Adrenal gland (tissue), 12 donors: ENCODE data around the gene SLC35F6. TPM values are rescaled to one million over a fixed set of nuclear protein-coding genes. Genes with fewer than 3 reads are reported as not detected.

Experiments
- DNase-seq, 7 donors: peaks; one replicate each; pipeline ENCODE4 v3.0.0-alpha.2; 2019 to 2020
- H3K27ac ChIP-seq, 5 donors: fragments of 200-600 bp; sonication (generic) in 4 of 5; 1 replicate in 3 of 5; 2 replicates in 2 of 5; pipeline versions ENCODE4 v1.5.1 to v1.8.0; 2016 to 2020; ENCODE audit warnings: mild to moderate bottlenecking in 1 of 5
- H3K27me3 ChIP-seq: fragments of 200-600 bp; 2 replicates; pipeline ENCODE4 v1.8.0; 2021
- H3K36me3 ChIP-seq, 2 donors: fragments of 200-600 bp; replicated peaks in 1 of 2; 1 replicate in 1 of 2; 2 replicates in 1 of 2; pipeline versions ENCODE4 v1.5.1 to v1.8.0; 2018 to 2022
- H3K4me1 ChIP-seq, 2 donors: fragments of 200-600 bp; replicated peaks in 1 of 2; 1 replicate in 1 of 2; 2 replicates in 1 of 2; pipeline versions ENCODE4 v1.5.1 to v1.8.0; 2018 to 2021
- H3K4me3 ChIP-seq, 4 donors: fragments of 200-600 bp; sonication (generic) in 3 of 4; one replicate each; pipeline ENCODE4 v1.5.1; 2016 to 2018
- H3K9me3 ChIP-seq, 3 donors: fragments of 200-600 bp; sonication (generic) in 1 of 3; replicated peaks in 1 of 3; 1 replicate in 2 of 3; 2 replicates in 1 of 3; pipeline versions ENCODE4 v1.5.1 to v1.8.0; 2016 to 2021
- POLR2A ChIP-seq, 2 donors: fragments of 450-650 bp; IDR thresholded peaks; one replicate each; pipeline ENCODE4 v1.6.1; 2017; ENCODE audit warnings: antibody characterized with exemption in 2 of 2, mild to moderate bottlenecking in 2 of 2, moderate library complexity in 1 of 2
- WGBS, 4 donors: extraction: QIAGEN DNeasy Blood & Tissue Kit in 2 of 4; methylation state at CpG; one replicate each; pipeline versions ENCODE4 v1.1.5 to v1.1.7; 2013 to 2017; 5-methylcytosine and 5-hydroxymethylcytosine counted together
- intact Hi-C, 2 donors: fragments of 100-400 bp; cut with DNase I; formaldehyde crosslinking; loops; one replicate each; pipeline versions ENCODE4 v1.14.1 to v1.15.0; 2022 to 2023
- polyA plus RNA-seq, 3 donors: library from polyadenylated mRNA; stranded (reverse); fragments of 200-250 nt in 2 of 3; fragments of 350-450 nt in 1 of 3; fragmentation: Illumina TruSeq in 1 of 3; extraction: RNeasy Lipid Tissue Mini Kit (QIAGEN cat#74804) in 1 of 3; gene quantifications; one replicate each; pipeline ENCODE4 v1.2.3, GENCODE V29; 2013 to 2014
- total RNA-seq, 9 donors: library from RNA; depleted of rRNA in 4 of 9; stranded (reverse); fragments of >200 nt in 4 of 9; fragments of 120-200 nt in 1 of 9; fragmentation: NEBNext Ultra II Directional in 1 of 9; extraction: Animal tissue kit (Norgen Biotek cat#: 25700) in 1 of 9; gene quantifications; one replicate each; pipeline versions ENCODE4 v1.1.0 to v1.2.4, GENCODE V29; 2013 to 2023
- TF ChIP-seq, protein P1 (sequence below), 6 experiments: fragments of 450-650 bp in 4 of 6; fragments of 200-600 bp in 2 of 6; sonication (generic) in 1 of 6; IDR thresholded peaks; 1 replicate in 5 of 6; 2 replicates in 1 of 6; pipeline versions ENCODE4 v1.5.1 to v1.8.0; 2016 to 2021; ENCODE audit warnings: antibody characterized with exemption in 6 of 6, mild to moderate bottlenecking in 2 of 6, moderate library complexity in 1 of 6
- donor health status: healthy with polysubstance abuse.
- donor health status: Bipolar disorder and iron deficiency.
- donor health status: DM: yes; HTN: yes; CAD: no.
- donor health status: DM: no; HTN: no; CAD: no.
- donor health status: DM: no; HTN: no; CAD: no.
- donor health status: DM: yes; HTN: yes; CAD: no.

SLC35F6 gene
- total and polyA plus RNA-seq, 12 donors: 20.0 to 92.4 (median 56.7) TPM

DNA sequence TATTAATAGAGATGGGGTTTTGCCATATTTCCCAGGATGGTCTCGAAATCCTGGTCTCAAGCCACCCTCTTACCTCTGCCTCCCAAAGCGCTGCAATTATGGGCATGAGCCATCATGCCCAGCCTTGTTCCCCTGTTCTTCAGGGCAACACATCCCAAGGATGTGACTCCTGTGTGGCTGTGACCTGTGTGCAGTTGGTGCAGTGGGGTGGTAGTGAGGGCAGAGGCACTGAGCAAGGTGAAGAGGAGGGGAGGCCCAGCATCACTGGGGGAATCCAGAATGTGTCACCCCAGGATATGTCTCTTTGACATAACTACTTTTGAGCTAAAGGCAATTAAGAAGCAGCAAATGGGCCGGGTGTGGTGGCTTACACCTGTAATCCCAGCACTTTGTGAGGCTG is 45.1 kb downstream of the SLC35F6 start:
- H3K36me3 ChIP-seq: no peaks in the 10 kb centered on the region
- 79 to 94% (median 89%) methylated on average over 3 of the region's 3 CpGs for WGBS, 4 donors
- TF ChIP-seq, protein P1, sequence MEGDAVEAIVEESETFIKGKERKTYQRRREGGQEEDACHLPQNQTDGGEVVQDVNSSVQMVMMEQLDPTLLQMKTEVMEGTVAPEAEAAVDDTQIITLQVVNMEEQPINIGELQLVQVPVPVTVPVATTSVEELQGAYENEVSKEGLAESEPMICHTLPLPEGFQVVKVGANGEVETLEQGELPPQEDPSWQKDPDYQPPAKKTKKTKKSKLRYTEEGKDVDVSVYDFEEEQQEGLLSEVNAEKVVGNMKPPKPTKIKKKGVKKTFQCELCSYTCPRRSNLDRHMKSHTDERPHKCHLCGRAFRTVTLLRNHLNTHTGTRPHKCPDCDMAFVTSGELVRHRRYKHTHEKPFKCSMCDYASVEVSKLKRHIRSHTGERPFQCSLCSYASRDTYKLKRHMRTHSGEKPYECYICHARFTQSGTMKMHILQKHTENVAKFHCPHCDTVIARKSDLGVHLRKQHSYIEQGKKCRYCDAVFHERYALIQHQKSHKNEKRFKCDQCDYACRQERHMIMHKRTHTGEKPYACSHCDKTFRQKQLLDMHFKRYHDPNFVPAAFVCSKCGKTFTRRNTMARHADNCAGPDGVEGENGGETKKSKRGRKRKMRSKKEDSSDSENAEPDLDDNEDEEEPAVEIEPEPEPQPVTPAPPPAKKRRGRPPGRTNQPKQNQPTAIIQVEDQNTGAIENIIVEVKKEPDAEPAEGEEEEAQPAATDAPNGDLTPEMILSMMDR (IDR thresholded peaks at IDR 0.05): no peak
- no peak for TF ChIP-seq POLR2A (IDR thresholded peaks at IDR 0.05)
- DNase-seq: no peak
- no peaks in the 10 kb centered on the region for H3K4me1 ChIP-seq
- H3K27ac ChIP-seq: no peak overlapping the region
- no peaks in the 10 kb centered on the region for H3K9me3 ChIP-seq
- intact Hi-C loops: no loop called here
- no peak overlapping the region for H3K4me3 ChIP-seq
- no peaks in the 10 kb centered on the region for H3K27me3 ChIP-seq

GRCh38 chr2:26809876-26810577 is 45.9 kb downstream of the SLC35F6 start:
- no peaks in the 10 kb centered on the region for H3K9me3 ChIP-seq
- DNase-seq: no peak
- H3K27ac ChIP-seq: no peak overlapping the region
- H3K4me1 ChIP-seq: no peaks in the 10 kb centered on the region
- intact Hi-C loops: no loop called here
- no peaks in the 10 kb centered on the region for H3K36me3 ChIP-seq
- H3K27me3 ChIP-seq: no peaks in the 10 kb centered on the region
- 58 to 62% (median 60%) methylated on average over 6 of the region's 6 CpGs for WGBS, 4 donors
- H3K4me3 ChIP-seq: no peak overlapping the region
- TF ChIP-seq, protein P1 (IDR thresholded peaks at IDR 0.05): no peak
- no peak for TF ChIP-seq POLR2A (IDR thresholded peaks at IDR 0.05)

- DNase-seq: no peak
- H3K4me1 ChIP-seq: no peaks in the 10 kb centered on the region
- H3K4me3 ChIP-seq: no peak overlapping the region
- 59 to 79% (median 72%) methylated on average over 8 of the region's 8 CpGs for WGBS, 4 donors
- H3K9me3 ChIP-seq: no peaks in the 10 kb centered on the region
- no peak overlapping the region for H3K27ac ChIP-seq
- no peak for TF ChIP-seq POLR2A (IDR thresholded peaks at IDR 0.05)
- TF ChIP-seq, protein P1 (IDR thresholded peaks at IDR 0.05): no peak
- intact Hi-C loops: no loop called here
- H3K36me3 ChIP-seq: no peaks in the 10 kb centered on the region
- no peaks in the 10 kb centered on the region for H3K27me3 ChIP-seq
Measured at GRCh38 chr2:26811261-26811660, 47.2 kb downstream of the SLC35F6 start.

- 67 to 76% (median 75%) methylated on average over 12 to 14 of the region's 14 CpGs for WGBS, 4 donors
- H3K36me3 ChIP-seq: no peaks in the 10 kb centered on the region
Measured at GRCh38 chr2:26811791-26812694, 48.0 kb downstream of the SLC35F6 start.

More at GRCh38 chr2:26811791-26812694, 48.0 kb downstream of the SLC35F6 start:
- TF ChIP-seq, protein P1 (IDR thresholded peaks at IDR 0.05): no peak
- TF ChIP-seq POLR2A (IDR thresholded peaks at IDR 0.05): no peak
- Histone ChIP-seq H3K27me3 (no peaks in the 10 kb centered on the region), H3K27ac (no peak overlapping the region), H3K4me1 (no peaks in the 10 kb centered on the region), H3K4me3 (no peak overlapping the region), H3K9me3 (no peaks in the 10 kb centered on the region)
- no peak for DNase-seq
- intact Hi-C loops: no loop called here
